HepG2 (cell line): ENCODE measurements around the gene PFN1. TPM values are rescaled to one million over a fixed set of nuclear protein-coding genes. Genes with fewer than 3 reads are reported as not detected.

Experiments
- ATF4 ChIP-seq, 2 experiments: fragments of 450-650 bp in 1 of 2; sonication (generic) in 1 of 2; formaldehyde crosslinking; IDR thresholded peaks; 2 replicates each; pipeline versions ENCODE4 v1.5.0 to v1.8.0; 2020 to 2022; ENCODE audit warnings: mild to moderate bottlenecking in 1 of 2, missing genetic modification reagents in 1 of 2
- DMTF1 ChIP-seq: sonication (generic); formaldehyde crosslinking; IDR thresholded peaks from 2 replicates; pipeline ENCODE4 v1.4.0; 2020; ENCODE audit warnings: mild to moderate bottlenecking, missing genetic modification reagents
- DPF2 ChIP-seq: sonication (generic); formaldehyde crosslinking; IDR thresholded peaks from 2 replicates; pipeline ENCODE4 v1.4.0; 2020; ENCODE audit warnings: mild to moderate bottlenecking, low read depth, missing genetic modification reagents, borderline replicate concordance
- HNRNPLL ChIP-seq: fragments of 200-400 bp; formaldehyde crosslinking; IDR thresholded peaks from 2 replicates; pipeline ENCODE4 v1.6.1; 2017; ENCODE audit warnings: mild to moderate bottlenecking, low read depth, low read length; ENCODE audit not compliant: poor library complexity, severe bottlenecking
- KLF9 ChIP-seq: IDR thresholded peaks from 2 replicates; pipeline ENCODE4 v1.6.1; 2016; ENCODE audit warnings: low read depth
- MAFG ChIP-seq: sonication (generic); formaldehyde crosslinking; IDR thresholded peaks from 2 replicates; pipeline ENCODE4 v1.5.1; 2020; ENCODE audit warnings: mild to moderate bottlenecking, missing genetic modification reagents
- ONECUT2 ChIP-seq: sonication (generic); formaldehyde crosslinking; IDR thresholded peaks from 2 replicates; pipeline ENCODE4 v1.4.0; 2020; ENCODE audit warnings: missing genetic modification reagents
- SNRNP70 ChIP-seq: fragments of 200-400 bp; formaldehyde crosslinking; IDR thresholded peaks from 2 replicates; pipeline ENCODE4 v1.6.1; 2017; ENCODE audit warnings: mild to moderate bottlenecking, low read depth, low read length, moderate library complexity
- ZBTB1 ChIP-seq: sonication (generic); formaldehyde crosslinking; IDR thresholded peaks from 2 replicates; pipeline ENCODE4 v1.4.0; 2020; ENCODE audit warnings: missing genetic modification reagents, borderline replicate concordance
- ZBTB25 ChIP-seq: IDR thresholded peaks from 2 replicates; pipeline ENCODE4 v1.6.1; 2018; ENCODE audit warnings: missing genetic modification reagents
- ZFP90 ChIP-seq: sonication (generic); formaldehyde crosslinking; IDR thresholded peaks from 2 replicates; pipeline ENCODE4 v1.8.0; 2022; ENCODE audit warnings: missing genetic modification reagents, mild to moderate bottlenecking, inconsistent platforms, borderline replicate concordance
- ZNF598 ChIP-seq: sonication (generic); formaldehyde crosslinking; IDR thresholded peaks from 2 replicates; pipeline ENCODE4 v1.5.1; 2020; ENCODE audit warnings: mild to moderate bottlenecking, missing genetic modification reagents, borderline replicate concordance
- ZNF687 ChIP-seq: sonication (generic); formaldehyde crosslinking; IDR thresholded peaks from 2 replicates; pipeline ENCODE4 v1.5.1; 2020; ENCODE audit warnings: mild to moderate bottlenecking, missing genetic modification reagents, moderate library complexity
- ZNF770 ChIP-seq: sonication (generic); formaldehyde crosslinking; IDR thresholded peaks from 2 replicates; pipeline ENCODE4 v1.5.0; 2020; ENCODE audit warnings: mild to moderate bottlenecking, missing genetic modification reagents
- ZNF879 ChIP-seq: sonication (generic); formaldehyde crosslinking; IDR thresholded peaks from 2 replicates; pipeline ENCODE4 v1.8.1; 2023; ENCODE audit warnings: missing genetic modification reagents
- polyA plus RNA-seq, 8 experiments: library from polyadenylated mRNA; depleted of rRNA in 3 of 8; stranded (reverse) in 7 of 8; unstranded in 1 of 8; fragments of >200 nt; fragmentation: Illumina TruSeq in 4 of 8; extraction: Trizol in 4 of 8; gene quantifications; 2 replicates each; pipeline versions ENCODE4 v1.2.1 to v1.2.3, GENCODE V29; 2011 to 2016; ENCODE audit warnings: low read depth in 4 of 8, missing spikeins in 1 of 8, mixed read lengths in 1 of 8; ENCODE audit not compliant: insufficient read depth in 1 of 8
- total RNA-seq, 5 experiments: library from RNA; depleted of rRNA; stranded (reverse); fragments of >200 nt; fragmentation: Illumina TruSeq; extraction: Trizol; gene quantifications; 2 replicates each; pipeline ENCODE4 v1.2.3, GENCODE V29; 2016; ENCODE audit warnings: low read depth in 1 of 5

PFN1 gene
- total and polyA plus RNA-seq, 2 of the 13 experiments (the other 11 are each of a cell fraction or from before 2014, with no cell fraction given), result 494 to 613 TPM

GRCh38 chr17:4939796-4940554 is 8.4 kb downstream of the PFN1 start, which contains the start of the genes RNF167 and SLC25A11 (continued):
- no peak for TF ChIP-seq KLF9
- TF ChIP-seq SNRNP70, result no peak
- TF ChIP-seq DMTF1 (CRISPR knock-in tag), result no peak
- TF ChIP-seq ATF4 (CRISPR knock-in tag; IDR thresholded peaks at IDR 0.05), result peak in 1 of 2 experiments; percentile 52; a peak in 1 of 4 replicates
- peak; percentile 95 for TF ChIP-seq ZNF770
- TF ChIP-seq MAFG (CRISPR knock-in tag), result no peak
- peak; percentile 80 for TF ChIP-seq ZNF687
- 0 out of 2 replicates have a peak, but pooled peaks have one; percentile 2 for TF ChIP-seq ONECUT2 (CRISPR knock-in tag)
- peak; percentile 86 for TF ChIP-seq HNRNPLL
- TF ChIP-seq ZNF598 (CRISPR knock-in tag), result 0 out of 2 replicates have a peak, but pooled peaks have one; percentile 26
- TF ChIP-seq ZFP90, result peak; percentile 61; the same call in 1 of the 2 replicates
- no peak for TF ChIP-seq ZNF879
- no peak for TF ChIP-seq ZBTB1
- 0 out of 2 replicates have a peak, but pooled peaks have one; percentile 21 for TF ChIP-seq ZBTB25 (CRISPR knock-in tag)
- TF ChIP-seq DPF2 (CRISPR knock-in tag), result no peak
